HL-60 (cell line): ENCODE data around the gene UTF1.

Experiments
- DNase-seq, 2 experiments: peaks; one replicate each; pipeline ENCODE4 v3.0.0-alpha.2; 2010 to 2020; ENCODE audit warnings: low read depth in 1 of 2, low spot score in 1 of 2
- H3K27ac ChIP-seq: fragments of 250-450 bp; sonication (Bioruptor Pico); replicated peaks from 2 replicates; pipeline ENCODE4 v1.5.1; 2020; ENCODE audit warnings: mild to moderate bottlenecking, moderate library complexity
- H3K27me3 ChIP-seq: fragments of 250-450 bp; sonication (Bioruptor Pico); 2 replicates; pipeline ENCODE4 v1.5.1; 2021; ENCODE audit warnings: mild to moderate bottlenecking, moderate library complexity; ENCODE audit not compliant: insufficient read depth, poor library complexity, severe bottlenecking
- H3K4me3 ChIP-seq: replicated peaks from 2 replicates; pipeline ENCODE4 v1.5.1; 2011; ENCODE audit warnings: mild to moderate bottlenecking, control low read depth, low read length; ENCODE audit not compliant: insufficient read depth
- GABPA ChIP-seq: IDR thresholded peaks from 2 replicates; pipeline ENCODE4 v1.6.1; 2012; ENCODE audit warnings: low read depth
- POLR2AphosphoS5 ChIP-seq: IDR thresholded peaks from 2 replicates; pipeline ENCODE4 v1.6.1; 2012; ENCODE audit warnings: low read depth
- SPI1 ChIP-seq: IDR thresholded peaks from 2 replicates; pipeline ENCODE4 v1.6.1; 2012; ENCODE audit warnings: low read depth, mild to moderate bottlenecking, borderline replicate concordance
- TF ChIP-seq, protein P1 (sequence below): IDR thresholded peaks from one replicate; pipeline ENCODE4 v1.5.1; 2011; ENCODE audit warnings: low read length, control low read depth, inconsistent platforms; ENCODE audit not compliant: insufficient read depth
- TF ChIP-seq, protein P2 (sequence below): IDR thresholded peaks from 2 replicates; pipeline ENCODE4 v1.6.1; 2012; ENCODE audit warnings: low read depth; ENCODE audit not compliant: insufficient replicate concordance

Gene UTF1

GRCh38 chr10:133185421-133185820 lies 44.6 kb upstream of the UTF1 start:
- Histone ChIP-seq H3K27me3 (no peaks in the 10 kb centered on the region), H3K27ac (no peak overlapping the region), H3K4me3 (no peak overlapping the region)
- TF ChIP-seq, protein P1, sequence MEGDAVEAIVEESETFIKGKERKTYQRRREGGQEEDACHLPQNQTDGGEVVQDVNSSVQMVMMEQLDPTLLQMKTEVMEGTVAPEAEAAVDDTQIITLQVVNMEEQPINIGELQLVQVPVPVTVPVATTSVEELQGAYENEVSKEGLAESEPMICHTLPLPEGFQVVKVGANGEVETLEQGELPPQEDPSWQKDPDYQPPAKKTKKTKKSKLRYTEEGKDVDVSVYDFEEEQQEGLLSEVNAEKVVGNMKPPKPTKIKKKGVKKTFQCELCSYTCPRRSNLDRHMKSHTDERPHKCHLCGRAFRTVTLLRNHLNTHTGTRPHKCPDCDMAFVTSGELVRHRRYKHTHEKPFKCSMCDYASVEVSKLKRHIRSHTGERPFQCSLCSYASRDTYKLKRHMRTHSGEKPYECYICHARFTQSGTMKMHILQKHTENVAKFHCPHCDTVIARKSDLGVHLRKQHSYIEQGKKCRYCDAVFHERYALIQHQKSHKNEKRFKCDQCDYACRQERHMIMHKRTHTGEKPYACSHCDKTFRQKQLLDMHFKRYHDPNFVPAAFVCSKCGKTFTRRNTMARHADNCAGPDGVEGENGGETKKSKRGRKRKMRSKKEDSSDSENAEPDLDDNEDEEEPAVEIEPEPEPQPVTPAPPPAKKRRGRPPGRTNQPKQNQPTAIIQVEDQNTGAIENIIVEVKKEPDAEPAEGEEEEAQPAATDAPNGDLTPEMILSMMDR: no peak
- TF ChIP-seq POLR2AphosphoS5: no peak
- no peak for TF ChIP-seq GABPA
- no peak for DNase-seq

DNA sequence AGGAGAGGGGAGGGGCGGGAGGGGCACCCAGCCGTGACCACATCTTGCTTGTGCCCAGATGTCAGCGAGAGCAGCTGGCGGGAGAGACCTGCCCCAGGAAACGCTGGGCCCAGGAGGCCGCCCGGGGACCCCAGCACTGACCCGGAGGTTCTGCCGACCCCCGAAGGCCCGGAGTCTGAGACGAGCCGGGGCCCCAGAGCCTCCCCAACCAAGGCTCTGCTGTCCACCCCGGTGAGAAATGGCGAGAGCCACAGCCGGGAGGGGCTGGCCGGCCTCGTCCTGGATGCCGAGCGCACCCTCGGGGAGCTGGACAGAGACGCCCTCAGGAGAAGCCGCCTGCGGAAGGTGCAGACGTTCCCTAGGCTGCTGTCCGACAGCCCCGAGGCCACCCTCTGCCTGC lies 44.1 kb upstream of the UTF1 start:
- Histone ChIP-seq H3K27me3 (no peaks in the 10 kb centered on the region), H3K27ac (no peak overlapping the region), H3K4me3 (no peak overlapping the region)
- no peak for DNase-seq
- TF ChIP-seq, protein P1: no peak
- no peak for TF ChIP-seq SPI1
- TF ChIP-seq, protein P2, sequence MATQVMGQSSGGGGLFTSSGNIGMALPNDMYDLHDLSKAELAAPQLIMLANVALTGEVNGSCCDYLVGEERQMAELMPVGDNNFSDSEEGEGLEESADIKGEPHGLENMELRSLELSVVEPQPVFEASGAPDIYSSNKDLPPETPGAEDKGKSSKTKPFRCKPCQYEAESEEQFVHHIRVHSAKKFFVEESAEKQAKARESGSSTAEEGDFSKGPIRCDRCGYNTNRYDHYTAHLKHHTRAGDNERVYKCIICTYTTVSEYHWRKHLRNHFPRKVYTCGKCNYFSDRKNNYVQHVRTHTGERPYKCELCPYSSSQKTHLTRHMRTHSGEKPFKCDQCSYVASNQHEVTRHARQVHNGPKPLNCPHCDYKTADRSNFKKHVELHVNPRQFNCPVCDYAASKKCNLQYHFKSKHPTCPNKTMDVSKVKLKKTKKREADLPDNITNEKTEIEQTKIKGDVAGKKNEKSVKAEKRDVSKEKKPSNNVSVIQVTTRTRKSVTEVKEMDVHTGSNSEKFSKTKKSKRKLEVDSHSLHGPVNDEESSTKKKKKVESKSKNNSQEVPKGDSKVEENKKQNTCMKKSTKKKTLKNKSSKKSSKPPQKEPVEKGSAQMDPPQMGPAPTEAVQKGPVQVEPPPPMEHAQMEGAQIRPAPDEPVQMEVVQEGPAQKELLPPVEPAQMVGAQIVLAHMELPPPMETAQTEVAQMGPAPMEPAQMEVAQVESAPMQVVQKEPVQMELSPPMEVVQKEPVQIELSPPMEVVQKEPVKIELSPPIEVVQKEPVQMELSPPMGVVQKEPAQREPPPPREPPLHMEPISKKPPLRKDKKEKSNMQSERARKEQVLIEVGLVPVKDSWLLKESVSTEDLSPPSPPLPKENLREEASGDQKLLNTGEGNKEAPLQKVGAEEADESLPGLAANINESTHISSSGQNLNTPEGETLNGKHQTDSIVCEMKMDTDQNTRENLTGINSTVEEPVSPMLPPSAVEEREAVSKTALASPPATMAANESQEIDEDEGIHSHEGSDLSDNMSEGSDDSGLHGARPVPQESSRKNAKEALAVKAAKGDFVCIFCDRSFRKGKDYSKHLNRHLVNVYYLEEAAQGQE: no peak
- TF ChIP-seq POLR2AphosphoS5: no peak
- TF ChIP-seq GABPA: no peak

DNA sequence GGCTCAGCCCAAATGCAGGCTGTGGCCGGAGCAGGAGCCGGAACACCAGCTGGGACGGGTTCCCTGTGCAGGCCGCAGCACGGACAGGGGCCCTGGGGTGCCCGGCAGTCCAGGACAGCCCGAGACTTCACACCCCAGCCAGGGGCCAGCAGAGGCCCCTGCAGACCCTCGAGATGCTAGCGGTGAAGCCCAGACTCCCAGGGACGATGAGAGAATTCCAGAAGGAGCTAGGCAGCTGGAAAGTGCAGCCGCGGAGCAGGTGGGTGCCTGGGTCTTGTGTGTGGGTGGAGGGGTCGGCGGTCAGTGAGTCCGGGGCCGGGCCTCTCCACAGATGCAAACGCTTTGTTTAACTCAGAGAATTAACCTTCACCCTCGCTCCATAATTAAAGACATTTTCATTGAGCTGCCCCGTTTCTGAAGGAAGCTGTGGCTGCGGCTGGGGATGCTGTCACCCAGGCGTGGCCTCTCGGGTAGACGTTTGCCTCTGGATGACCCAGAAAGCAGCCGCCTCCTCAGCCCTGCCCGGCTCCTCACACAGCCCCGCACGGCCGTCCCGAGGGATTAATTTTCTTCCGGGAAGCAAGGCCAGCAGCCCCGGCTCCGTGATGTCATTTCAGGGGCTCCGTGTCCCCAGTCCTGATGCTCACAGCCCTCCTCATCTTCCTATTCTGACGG lies 43.5 kb upstream of the UTF1 start:
- no peak overlapping the region for H3K4me3 ChIP-seq
- DNase-seq: no peak
- H3K27ac ChIP-seq: no peak overlapping the region
- TF ChIP-seq SPI1: no peak
- TF ChIP-seq GABPA: no peak
- TF ChIP-seq POLR2AphosphoS5: no peak
- TF ChIP-seq, protein P1: no peak
- TF ChIP-seq, protein P2: no peak
- no peaks in the 10 kb centered on the region for H3K27me3 ChIP-seq
